SK-N-SH (cell line): ENCODE data around the gene FAM131A. TPM values are rescaled to one million over a fixed set of nuclear protein-coding genes. Genes with fewer than 3 reads are reported as not detected.
A peak's percentile ranks its signal among the peaks of the same experiment; 100 is the strongest.

Source experiments
- CTCF ChIA-PET: fragments of 300-600, 350-600 bp; formaldehyde crosslinking; extraction: SDS; loops from one replicate; lab custom pipeline; 2021; lab: Yijun Ruan, JAX
- POLR2A ChIA-PET: fragments of 350-600 bp; sonication (Branson Sonifier 250); formaldehyde crosslinking; extraction: SDS; loops from one replicate; lab custom pipeline; 2020; ENCODE audit warnings: antibody characterized with exemption, inconsistent platforms; lab: Yijun Ruan, JAX
- DNase-seq: peaks from one replicate; pipeline ENCODE4 v3.0.0; 2012
- H2AFZ ChIP-seq: fragments of 200-600 bp; sonication (generic); 2 replicates; pipeline ENCODE4 v1.8.1; 2016; ENCODE audit warnings: antibody characterized with exemption, mild to moderate bottlenecking, low read depth
- H3F3A ChIP-seq: fragments of 200-600 bp; sonication (generic); replicated peaks from 2 replicates; pipeline ENCODE3; 2016; ENCODE audit warnings: antibody characterized with exemption, mild to moderate bottlenecking; ENCODE audit not compliant: insufficient read depth
- H3K27ac ChIP-seq, 2 experiments: fragments of 200-500 bp in 1 of 2; fragments of 200-600 bp in 1 of 2; sonication (Bioruptor generic) in 1 of 2; sonication (generic), shearing (Covaris generic) in 1 of 2; 2 replicates each; pipeline versions ENCODE4 v1.5.1 to v1.6.1; 2014 to 2016; ENCODE audit warnings: low read depth in 2 of 2, inconsistent platforms in 1 of 2, low read length in 1 of 2, mild to moderate bottlenecking in 1 of 2, mixed read lengths in 1 of 2
- H3K27me3 ChIP-seq: fragments of 200-600 bp; sonication (generic), shearing (Covaris generic); 2 replicates; pipeline ENCODE4 v1.6.1; 2016; ENCODE audit warnings: mixed run types; ENCODE audit not compliant: insufficient read depth
- H3K36me3 ChIP-seq, 2 experiments: fragments of 200-500 bp in 1 of 2; fragments of 200-600 bp in 1 of 2; sonication (Bioruptor generic) in 1 of 2; sonication (generic) in 1 of 2; replicated peaks in 1 of 2; 2 replicates each; pipeline versions ENCODE3 to v1.5.1; 2014 to 2016; ENCODE audit warnings: low read length in 1 of 2, mild to moderate bottlenecking in 1 of 2; ENCODE audit not compliant: insufficient read depth in 2 of 2, control insufficient read depth in 1 of 2
- H3K4me1 ChIP-seq, 2 experiments: fragments of 200-500 bp in 1 of 2; fragments of 200-600 bp in 1 of 2; sonication (Bioruptor generic) in 1 of 2; sonication (generic), shearing (Covaris generic) in 1 of 2; 2 replicates each; pipeline versions ENCODE4 v1.5.1 to v1.6.1; 2014 to 2016; ENCODE audit warnings: low read depth in 1 of 2, low read length in 1 of 2, mixed run types in 1 of 2; ENCODE audit not compliant: insufficient read depth in 2 of 2, control insufficient read depth in 1 of 2
- H3K4me2 ChIP-seq: fragments of 200-600 bp; sonication (generic), shearing (Covaris generic); 2 replicates; pipeline ENCODE4 v1.6.1; 2017; ENCODE audit warnings: mixed run types
- H3K4me3 ChIP-seq, 2 experiments: fragments of 200-500 bp in 1 of 2; fragments of 200-600 bp in 1 of 2; sonication (Bioruptor generic) in 1 of 2; sonication (generic), shearing (Covaris generic) in 1 of 2; 2 replicates each; pipeline versions ENCODE4 v1.5.1 to v1.8.1; 2014 to 2016; ENCODE audit warnings: low read depth in 2 of 2, inconsistent platforms in 1 of 2, low read length in 1 of 2, mild to moderate bottlenecking in 1 of 2, mixed read lengths in 1 of 2, moderate library complexity in 1 of 2
- H3K79me2 ChIP-seq: fragments of 200-600 bp; sonication (generic); 2 replicates; pipeline ENCODE4 v1.8.1; 2017; ENCODE audit warnings: mild to moderate bottlenecking; ENCODE audit not compliant: insufficient read depth
- H3K9ac ChIP-seq: fragments of 200-600 bp; sonication (generic); 2 replicates; pipeline ENCODE4 v1.6.1; 2017; ENCODE audit warnings: mixed run types
- H3K9me2 ChIP-seq: fragments of 200-600 bp; sonication (generic); 2 replicates; pipeline ENCODE4 v1.6.1; 2017; ENCODE audit warnings: mixed run types
- H3K9me3 ChIP-seq: fragments of 200-600 bp; sonication (generic); 2 replicates; pipeline ENCODE4 v1.6.1; 2017; ENCODE audit warnings: mixed run types, mild to moderate bottlenecking, moderate library complexity
- H4K20me1 ChIP-seq: fragments of 200-600 bp; sonication (generic); 2 replicates; pipeline ENCODE4 v1.6.1; 2017; ENCODE audit warnings: mild to moderate bottlenecking, mixed run types; ENCODE audit not compliant: insufficient read depth
- ELF1 ChIP-seq: IDR thresholded peaks from 2 replicates; pipeline ENCODE4 v1.4.0; 2012
- EP300 ChIP-seq, 2 experiments: IDR thresholded peaks; 2 replicates each; pipeline versions ENCODE4 v1.4.0 to v1.6.1; 2012; ENCODE audit warnings: borderline replicate concordance in 1 of 2, low read depth in 1 of 2, low read length in 1 of 2
- FOXM1 ChIP-seq: IDR thresholded peaks from 2 replicates; pipeline ENCODE4 v1.4.0; 2012; ENCODE audit warnings: low read depth, mild to moderate bottlenecking
- GABPA ChIP-seq: IDR thresholded peaks from 2 replicates; pipeline ENCODE4 v1.4.0; 2012; ENCODE audit warnings: low read depth, mild to moderate bottlenecking
- JUND ChIP-seq: IDR thresholded peaks from 2 replicates; pipeline ENCODE4 v1.4.0; 2012
- MEF2A ChIP-seq: IDR thresholded peaks from 2 replicates; pipeline ENCODE4 v1.4.0; 2012; ENCODE audit warnings: low read depth, borderline replicate concordance
- MXI1 ChIP-seq: IDR thresholded peaks from 2 replicates; pipeline ENCODE4 v1.6.1; 2012; ENCODE audit warnings: mild to moderate bottlenecking, low read depth, low read length, improper control_type of control experiment
- NFIC ChIP-seq: IDR thresholded peaks from 2 replicates; pipeline ENCODE4 v1.4.0; 2012; ENCODE audit warnings: borderline replicate concordance
- NRF1 ChIP-seq: IDR thresholded peaks from 2 replicates; pipeline ENCODE4 v1.6.1; 2012; ENCODE audit warnings: low read depth, mild to moderate bottlenecking, low read length
- PBX3 ChIP-seq: IDR thresholded peaks from 2 replicates; pipeline ENCODE4; 2012
- POLR2AphosphoS5 ChIP-seq: IDR thresholded peaks from 2 replicates; pipeline ENCODE4 v1.6.1; 2012; ENCODE audit warnings: low read depth, low read length
- RAD21 ChIP-seq: IDR thresholded peaks from 2 replicates; pipeline ENCODE4 v1.6.1; 2012; ENCODE audit warnings: mild to moderate bottlenecking, low read length
- REST ChIP-seq: IDR thresholded peaks from 2 replicates; pipeline ENCODE4 v1.6.1; 2012; ENCODE audit warnings: mild to moderate bottlenecking, low read depth, low read length, moderate library complexity
- RXRA ChIP-seq: IDR thresholded peaks from 2 replicates; pipeline ENCODE4 v1.4.0; 2012; ENCODE audit warnings: low read depth, mild to moderate bottlenecking, borderline replicate concordance
- SMC3 ChIP-seq: IDR thresholded peaks from 2 replicates; pipeline ENCODE4 v1.6.1; 2012; ENCODE audit warnings: low read depth, low read length, improper control_type of control experiment
- TAF1 ChIP-seq: IDR thresholded peaks from 2 replicates; pipeline ENCODE4 v1.6.1; 2012; ENCODE audit warnings: low read depth, mild to moderate bottlenecking, low read length, moderate library complexity, borderline replicate concordance
- TCF12 ChIP-seq: IDR thresholded peaks from 2 replicates; pipeline ENCODE4 v1.4.0; 2012
- TEAD4 ChIP-seq: IDR thresholded peaks from 2 replicates; pipeline ENCODE4 v1.4.0; 2012; ENCODE audit warnings: mild to moderate bottlenecking, borderline replicate concordance; ENCODE audit not compliant: insufficient read depth
- USF1 ChIP-seq: IDR thresholded peaks from 2 replicates; pipeline ENCODE4 v1.4.0; 2012; ENCODE audit warnings: low read depth, borderline replicate concordance
- YY1 ChIP-seq: IDR thresholded peaks from 2 replicates; pipeline ENCODE4 v1.4.0; 2012; ENCODE audit warnings: low read depth, mild to moderate bottlenecking
- ZBTB33 ChIP-seq: IDR thresholded peaks from 2 replicates; pipeline ENCODE4 v1.4.0; 2012; ENCODE audit warnings: low read depth, borderline replicate concordance
- WGBS: methylation state at CpG from one replicate; pipeline ENCODE4 v1.1.6; 2017; ENCODE audit warnings: low lambda C conversion rate; 5-methylcytosine and 5-hydroxymethylcytosine counted together
- polyA plus RNA-seq, 3 experiments: library from polyadenylated mRNA; depleted of rRNA; stranded (reverse); fragments of >200 nt; gene quantifications; 2 replicates each; pipeline ENCODE4 v1.2.3, GENCODE V29; 2012

The FAM131A gene
- polyA plus RNA-seq, 1 of the 3 experiments (the other 2 are of a cell fraction) = 31.6 TPM

GRCh38 chr3:184361932-184362667, 24.7 kb downstream of the FAM131A start:
- POLR2A ChIA-PET = interaction anchor here (0.8 to 2.7 kb wide), 6 partner anchors 15 to 199 kb away, joined by 3 to 14 read pairs (median 6); partner anchors contain the start of gene FAM131A
- CTCF ChIA-PET = interaction anchor here (0.6 to 1.9 kb wide), 11 partner anchors 8 to 183 kb away, joined by 3 to 9 read pairs (median 3); no protein-coding TSS in a partner anchor
- Histone ChIP-seq H3K27me3 (no peaks in the 10 kb centered on the region), H4K20me1 (peaks cover 16% of the 10 kb centered on the region; the same call in 1 of the 2 replicates), H3K9ac (peak overlapping the region; percentile 99), H3K79me2 (peaks cover 46% of the 10 kb centered on the region), H3K27ac (peak overlapping the region; percentile 97 to 99), H3K9me2 (no peaks in the 10 kb centered on the region), H3K36me3 (peaks cover 18 to 20% of the 10 kb centered on the region in 2 experiments), H2AFZ (peak overlapping the region; percentile 51; the same call in 1 of the 2 replicates), H3K4me3 (peak overlapping the region; percentile 91 to 96), H3K4me2 (peak overlapping the region; percentile 92), H3K9me3 (no peaks in the 10 kb centered on the region), H3F3A (peaks cover 19% of the 10 kb centered on the region), H3K4me1 (peaks cover 11 to 19% of the 10 kb centered on the region in 2 experiments; a peak in 2 of 4 replicates)
- whole genome bisulfite sequencing = 1% methylated on average over 32 of the region's 38 CpGs
- no peak for TF ChIP-seq YY1
- no peak for TF ChIP-seq MEF2A
- TF ChIP-seq ZBTB33 = peak; percentile 36; the same call in 1 of the 2 replicates
- no peak for TF ChIP-seq JUND
- no peak for TF ChIP-seq SMC3
- no peak for TF ChIP-seq USF1
- TF ChIP-seq FOXM1 = no peak
- TF ChIP-seq REST = no peak; the same call in 1 of the 2 replicates
- 0 out of 4 replicates have a peak, but pooled peaks of 1 of the 2 experiments have one; percentile 3 for TF ChIP-seq EP300 (IDR thresholded peaks at IDR 0.05; ENCODE audit: borderline replicate concordance in 1 of 2, low read depth in 1 of 2, low read length in 1 of 2)
- TF ChIP-seq PBX3 = no peak
- TF ChIP-seq GABPA = peak; percentile 34; the same call in 1 of the 2 replicates
- 0 out of 2 replicates have a peak, but pooled peaks have one; percentile 32 for TF ChIP-seq TAF1
- peak; percentile 63; the same call in 1 of the 2 replicates for TF ChIP-seq TCF12
- TF ChIP-seq MXI1 = peak; percentile 50
- TF ChIP-seq RXRA = no peak
- TF ChIP-seq TEAD4 = no peak
- TF ChIP-seq NFIC = peak; percentile 4; the same call in 1 of the 2 replicates
- TF ChIP-seq POLR2AphosphoS5 = no peak; the same call in none of the 2 replicates
- no peak for TF ChIP-seq NRF1
- 0 out of 2 replicates have a peak, but pooled peaks have one; percentile 6 for TF ChIP-seq ELF1
- TF ChIP-seq RAD21 = no peak
- DNase-seq = peak; percentile 85
